ENCODE results near the gene KLHDC3.

GRCh38 chr6:42984001-42984923, 29.8 kb upstream of the KLHDC3 start, which contains the start of gene PPP2R5D:
- TF ChIP-seq POLR2A (IDR thresholded peaks at IDR 0.05; ENCODE audit: low read depth, low read length) = peak; percentile 93
- peak; percentile 69; the same call in 1 of the 2 replicates for TF ChIP-seq TAF1 (IDR thresholded peaks at IDR 0.05; ENCODE audit: borderline replicate concordance, low read depth, low read length)
- peak; percentile 90 for TF ChIP-seq POLR2AphosphoS5 (IDR thresholded peaks at IDR 0.05; ENCODE audit: low read depth, low read length)
